Measurements from ENCODE around the gene FBXW12. TPM values are rescaled to one million over a fixed set of nuclear protein-coding genes. Genes with fewer than 3 reads are reported as not detected.
"Not testable (repeated sequence)": the region's sequence is repeated elsewhere in the genome, so short reads cannot be mapped to it uniquely, and the experiment has no call there.

The FBXW12 gene
- polyA plus RNA-seq: 0.18 TPM
- long read RNA-seq, donor 1: 0 reads
- long read RNA-seq, donor 2, partial matches to known transcripts: 30 of 30 reads
- long read RNA-seq, donor 2, other reads (novel, unspliced or antisense): 0 of 30 reads
- long read RNA-seq, donor 3: 0 reads
- long read RNA-seq, donor 4: 0 reads
- long read RNA-seq, donor 5: 0 reads
- long read RNA-seq, donor 6: 0 reads
- long read RNA-seq, donor 7: 0 reads
- long read RNA-seq, donor 8: 0 reads
- long read RNA-seq, donor 9: 0 reads
- long read RNA-seq, donor 10: 0 reads
- long read RNA-seq, donor 11: 0 reads

GRCh38 chr3:48371651-48372376, at the start of gene FBXW12:
Gene FBXW12 (plus strand): TSS chr3:48372219. CDS start chr3:48372768, 549 bp downstream.
- no peak for DNase-seq
- Histone ChIP-seq H3K4me1 (ENCODE audit: control insufficient read depth, insufficient read depth, low read length) (peaks cover 4% of the 10 kb centered on the region), H3K27ac (ENCODE audit: low read length) (no peak within 1 kb of the TSS), H3K36me3 (ENCODE audit: control insufficient read depth, insufficient read depth, low read length) (no peaks in the 10 kb centered on the region), H3K27me3 (ENCODE audit: control insufficient read depth, insufficient read depth, low read length) (no peaks in the 10 kb centered on the region), H3K4me3 (ENCODE audit: low read length) (no peak within 1 kb of the TSS), H3K9me3 (ENCODE audit: control insufficient read depth, low read depth, low read length) (no peaks in the 10 kb centered on the region)
- WGBS (ENCODE audit: insufficient coverage, low lambda C conversion rate): 88% methylated on average over 2 of the region's 11 CpGs

- H3K27ac ChIP-seq (ENCODE audit: low read length); H3K36me3 ChIP-seq (ENCODE audit: control insufficient read depth, insufficient read depth, low read length); H3K4me3 ChIP-seq (ENCODE audit: low read length); DNase-seq; H3K9me3 ChIP-seq (ENCODE audit: control insufficient read depth, low read depth, low read length); H3K4me1 ChIP-seq (ENCODE audit: control insufficient read depth, insufficient read depth, low read length); H3K27me3 ChIP-seq (ENCODE audit: control insufficient read depth, insufficient read depth, low read length): not testable (repeated sequence)
- 96% methylated on average over 3 of the region's 10 CpGs for WGBS (ENCODE audit: insufficient coverage, low lambda C conversion rate)
These were observed 40.1 kb upstream of the FBXW12 start for GRCh38 chr3:48331706-48332435.

- not testable (repeated sequence) for DNase-seq; H3K4me1 ChIP-seq (ENCODE audit: control insufficient read depth, insufficient read depth, low read length); H3K36me3 ChIP-seq (ENCODE audit: control insufficient read depth, insufficient read depth, low read length); H3K4me3 ChIP-seq (ENCODE audit: low read length); H3K27me3 ChIP-seq (ENCODE audit: control insufficient read depth, insufficient read depth, low read length); H3K27ac ChIP-seq (ENCODE audit: low read length); H3K9me3 ChIP-seq (ENCODE audit: control insufficient read depth, low read depth, low read length)
- no CpG with 5 or more reads among the region's 15 CpGs for WGBS (ENCODE audit: insufficient coverage, low lambda C conversion rate)
These were observed 38.4 kb upstream of the FBXW12 start, which contains the start of gene SPINK8 for GRCh38 chr3:48333346-48334245. Gene SPINK8 (minus strand): TSS chr3:48333661. CDS start chr3:48328341, 5,320 bp downstream.

- Histone ChIP-seq H3K4me3 (ENCODE audit: low read length) (no peak overlapping the region), H3K27ac (ENCODE audit: low read length) (no peak overlapping the region), H3K4me1 (ENCODE audit: control insufficient read depth, insufficient read depth, low read length) (no peaks in the 10 kb centered on the region), H3K9me3 (ENCODE audit: control insufficient read depth, low read depth, low read length) (no peaks in the 10 kb centered on the region), H3K36me3 (ENCODE audit: control insufficient read depth, insufficient read depth, low read length) (no peaks in the 10 kb centered on the region), H3K27me3 (ENCODE audit: control insufficient read depth, insufficient read depth, low read length) (no peaks in the 10 kb centered on the region)
- WGBS (ENCODE audit: insufficient coverage, low lambda C conversion rate): 93% methylated on average over 2 of the region's 3 CpGs
- DNase-seq: no peak
These were observed 37.4 kb upstream of the FBXW12 start for GRCh38 chr3:48334605-48335004.

DNA sequence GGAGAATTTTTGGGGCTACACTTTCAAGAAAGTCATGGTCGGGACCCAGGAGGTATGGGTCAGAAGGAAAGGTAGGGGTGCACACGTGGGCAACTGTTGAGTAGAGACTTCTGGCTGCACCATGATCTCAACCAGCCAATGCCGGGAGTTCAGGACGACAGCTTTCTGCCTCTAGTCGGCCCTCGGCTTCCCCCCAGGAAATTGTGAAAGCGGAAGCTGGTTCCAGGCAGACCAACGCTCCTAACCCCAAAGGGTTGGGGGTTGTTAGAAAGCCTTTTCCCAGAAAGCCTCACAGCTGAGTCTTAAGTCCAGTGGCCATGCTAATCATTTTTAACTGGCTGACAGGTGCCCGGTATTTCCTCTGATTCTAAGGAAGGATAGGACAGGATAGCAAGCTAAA, 36.7 kb upstream of the FBXW12 start:
- not testable (repeated sequence) for H3K4me3 ChIP-seq (ENCODE audit: low read length); H3K27ac ChIP-seq (ENCODE audit: low read length); H3K27me3 ChIP-seq (ENCODE audit: control insufficient read depth, insufficient read depth, low read length); H3K36me3 ChIP-seq (ENCODE audit: control insufficient read depth, insufficient read depth, low read length); H3K9me3 ChIP-seq (ENCODE audit: control insufficient read depth, low read depth, low read length); H3K4me1 ChIP-seq (ENCODE audit: control insufficient read depth, insufficient read depth, low read length); DNase-seq
- no CpG with 5 or more reads among the region's 9 CpGs for WGBS (ENCODE audit: insufficient coverage, low lambda C conversion rate)

- not testable (repeated sequence) for H3K27me3 ChIP-seq (ENCODE audit: control insufficient read depth, insufficient read depth, low read length); H3K36me3 ChIP-seq (ENCODE audit: control insufficient read depth, insufficient read depth, low read length); H3K27ac ChIP-seq (ENCODE audit: low read length); H3K4me1 ChIP-seq (ENCODE audit: control insufficient read depth, insufficient read depth, low read length); H3K4me3 ChIP-seq (ENCODE audit: low read length); DNase-seq; H3K9me3 ChIP-seq (ENCODE audit: control insufficient read depth, low read depth, low read length)
- WGBS (ENCODE audit: insufficient coverage, low lambda C conversion rate): no CpG with 5 or more reads among the region's 5 CpGs
These were observed 34.5 kb upstream of the FBXW12 start for GRCh38 chr3:48337536-48337935.

GRCh38 chr3:48338635-48339034, 33.4 kb upstream of the FBXW12 start:
- Histone ChIP-seq H3K27me3 (ENCODE audit: control insufficient read depth, insufficient read depth, low read length) (no peaks in the 10 kb centered on the region), H3K36me3 (ENCODE audit: control insufficient read depth, insufficient read depth, low read length) (no peaks in the 10 kb centered on the region), H3K9me3 (ENCODE audit: control insufficient read depth, low read depth, low read length) (no peaks in the 10 kb centered on the region), H3K4me1 (ENCODE audit: control insufficient read depth, insufficient read depth, low read length) (no peaks in the 10 kb centered on the region), H3K4me3 (ENCODE audit: low read length) (no peak overlapping the region), H3K27ac (ENCODE audit: low read length) (no peak overlapping the region)
- no peak for DNase-seq
- WGBS (ENCODE audit: insufficient coverage, low lambda C conversion rate): no CpG with 5 or more reads among the region's 4 CpGs

- no peaks in the 10 kb centered on the region for H3K27me3 ChIP-seq (ENCODE audit: control insufficient read depth, insufficient read depth, low read length)
- H3K4me3 ChIP-seq (ENCODE audit: low read length): no peak overlapping the region
- no peaks in the 10 kb centered on the region for H3K36me3 ChIP-seq (ENCODE audit: control insufficient read depth, insufficient read depth, low read length)
- no peaks in the 10 kb centered on the region for H3K9me3 ChIP-seq (ENCODE audit: control insufficient read depth, low read depth, low read length)
- no peak for DNase-seq
- no peaks in the 10 kb centered on the region for H3K4me1 ChIP-seq (ENCODE audit: control insufficient read depth, insufficient read depth, low read length)
- H3K27ac ChIP-seq (ENCODE audit: low read length): no peak overlapping the region
- no CpG with 5 or more reads among the region's 8 CpGs for WGBS (ENCODE audit: insufficient coverage, low lambda C conversion rate)
These were observed 28.6 kb upstream of the FBXW12 start for GRCh38 chr3:48343432-48343831.

- no CpG with 5 or more reads among the region's 1 CpG for WGBS (ENCODE audit: insufficient coverage, low lambda C conversion rate)
- H3K4me3 ChIP-seq (ENCODE audit: low read length): no peak overlapping the region
- no peaks in the 10 kb centered on the region for H3K4me1 ChIP-seq (ENCODE audit: control insufficient read depth, insufficient read depth, low read length)
- no peaks in the 10 kb centered on the region for H3K36me3 ChIP-seq (ENCODE audit: control insufficient read depth, insufficient read depth, low read length)
- no peak overlapping the region for H3K27ac ChIP-seq (ENCODE audit: low read length)
- no peaks in the 10 kb centered on the region for H3K9me3 ChIP-seq (ENCODE audit: control insufficient read depth, low read depth, low read length)
- no peaks in the 10 kb centered on the region for H3K27me3 ChIP-seq (ENCODE audit: control insufficient read depth, insufficient read depth, low read length)
- DNase-seq: no peak
These were observed 27.0 kb upstream of the FBXW12 start for GRCh38 chr3:48344867-48345507.
